SW480 (cell line): ENCODE results near the gene MEIS2.

Experiments used
- DNase-seq: peaks from one replicate; pipeline ENCODE4 v3.0.0-alpha.2; 2016; ENCODE audit warnings: low spot score

MEIS2 gene

GRCh38 chr15:36879568-36880222 lies 220.7 kb downstream of the MEIS2 start:
- no peak for DNase-seq

DNA sequence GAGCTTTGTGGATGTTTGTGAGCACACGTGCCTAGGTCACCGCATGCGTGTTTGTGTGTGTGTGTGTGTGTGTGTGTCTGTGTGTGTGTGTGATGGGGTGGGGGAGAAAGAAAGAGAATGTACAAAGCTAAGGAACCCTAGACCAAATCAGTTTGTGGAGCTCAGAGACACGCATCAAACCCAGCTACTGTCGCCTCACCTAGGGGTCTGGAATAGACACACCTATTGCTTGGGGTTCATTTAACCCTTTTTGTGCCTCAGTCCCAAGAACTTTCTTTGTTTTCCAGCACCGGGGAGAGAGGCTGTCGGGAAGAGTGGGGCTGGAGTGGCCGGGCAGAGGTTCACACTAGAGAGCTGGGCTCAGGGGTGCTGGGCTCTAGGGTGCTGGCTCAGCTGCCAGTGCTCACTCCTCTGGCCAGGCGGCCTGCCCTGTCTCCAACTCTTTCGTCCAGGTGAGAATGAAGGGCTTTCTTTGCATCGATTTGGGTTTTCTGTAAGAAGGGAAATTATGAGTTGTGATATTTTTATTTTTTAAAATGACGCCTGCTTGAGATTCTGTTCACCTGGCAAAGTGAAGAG lies 221.6 kb downstream of the MEIS2 start:
- no peak for DNase-seq

DNA sequence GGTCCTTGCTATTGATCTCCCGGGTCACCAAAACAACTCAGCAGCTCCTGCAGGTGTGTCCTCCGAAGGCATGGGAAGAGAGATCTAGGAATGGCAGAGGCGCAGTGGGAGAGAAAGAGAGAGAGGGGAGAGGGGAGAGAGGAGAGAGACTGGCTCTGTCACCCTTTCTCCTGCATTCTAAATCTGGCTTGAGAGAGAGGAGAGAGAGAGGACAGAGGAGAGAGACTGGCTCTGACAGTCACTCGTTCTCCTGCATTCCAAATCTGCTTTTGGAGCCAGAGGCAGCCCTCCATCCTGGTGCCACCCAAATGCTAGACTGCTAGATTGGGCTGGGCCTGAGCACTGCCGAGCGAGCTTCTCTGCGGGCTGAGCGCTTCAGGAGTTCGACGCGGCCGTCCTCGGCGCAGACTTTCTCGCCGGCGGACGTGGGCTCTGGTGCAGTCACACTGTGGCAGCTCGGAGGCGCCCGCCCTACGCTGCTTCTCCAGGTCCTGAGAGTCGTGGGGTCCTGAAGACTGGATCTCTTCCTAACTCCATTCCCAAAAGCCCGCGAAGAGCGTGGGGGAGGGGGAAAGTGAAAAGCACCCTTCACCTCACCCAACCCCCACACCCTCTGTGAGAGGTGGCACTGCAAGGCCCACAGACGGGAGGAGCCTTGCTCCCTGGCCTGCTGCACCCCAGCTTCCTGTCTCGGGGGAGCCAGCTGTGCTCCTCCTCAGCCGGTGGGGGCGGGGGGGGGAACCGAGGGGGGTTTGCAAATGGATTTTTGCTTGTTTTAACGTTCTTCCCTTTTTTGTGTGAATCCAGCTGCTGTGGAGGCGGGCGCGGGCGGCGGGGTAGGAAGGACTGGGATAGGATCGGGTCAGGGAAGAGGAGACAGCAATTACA lies 222.3 kb downstream of the MEIS2 start:
- DNase-seq = no peak

- no peak for DNase-seq
These were observed 223.1 kb downstream of the MEIS2 start for GRCh38 chr15:36877294-36877693.

- no peak for DNase-seq
These were observed 224.5 kb downstream of the MEIS2 start for GRCh38 chr15:36875740-36876334.

GRCh38 chr15:36874930-36875329 lies 225.4 kb downstream of the MEIS2 start:
- no peak for DNase-seq

- no peak for DNase-seq
These were observed 232.9 kb downstream of the MEIS2 start for GRCh38 chr15:36867436-36867835.

- no peak for DNase-seq
These were observed 233.5 kb downstream of the MEIS2 start for GRCh38 chr15:36866896-36867295.

DNA sequence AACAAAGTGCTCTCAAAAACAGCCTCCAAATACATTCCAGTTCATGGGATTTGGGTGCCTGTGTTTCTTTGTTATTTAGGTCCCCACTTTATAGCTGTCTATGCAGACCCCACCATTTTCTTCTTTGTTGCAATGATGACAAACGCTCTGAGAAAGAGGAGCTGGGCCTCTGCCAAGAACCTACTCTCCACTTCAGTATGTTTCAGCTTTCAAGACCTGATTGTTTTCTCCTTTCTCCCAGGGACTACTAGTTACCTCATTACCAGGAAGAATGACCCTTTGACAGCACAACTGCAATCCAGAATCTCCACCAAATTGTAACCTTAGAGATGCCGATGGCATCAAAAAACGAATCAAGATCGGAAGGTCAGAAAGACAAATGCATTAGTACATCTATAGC lies 236.8 kb downstream of the MEIS2 start:
- DNase-seq = no peak

GRCh38 chr15:36860792-36861191 lies 239.6 kb downstream of the MEIS2 start:
- no peak for DNase-seq

- no peak for DNase-seq
These were observed 241.9 kb downstream of the MEIS2 start for GRCh38 chr15:36858423-36858822.

- DNase-seq = no peak
These were observed 243.9 kb downstream of the MEIS2 start for GRCh38 chr15:36856339-36856973.

- no peak for DNase-seq
These were observed 249.5 kb downstream of the MEIS2 start for GRCh38 chr15:36850864-36851263.

GRCh38 chr15:36845270-36845669 lies 255.1 kb downstream of the MEIS2 start:
- no peak for DNase-seq

- no peak for DNase-seq
These were observed 255.8 kb downstream of the MEIS2 start for GRCh38 chr15:36844534-36844998.

DNA sequence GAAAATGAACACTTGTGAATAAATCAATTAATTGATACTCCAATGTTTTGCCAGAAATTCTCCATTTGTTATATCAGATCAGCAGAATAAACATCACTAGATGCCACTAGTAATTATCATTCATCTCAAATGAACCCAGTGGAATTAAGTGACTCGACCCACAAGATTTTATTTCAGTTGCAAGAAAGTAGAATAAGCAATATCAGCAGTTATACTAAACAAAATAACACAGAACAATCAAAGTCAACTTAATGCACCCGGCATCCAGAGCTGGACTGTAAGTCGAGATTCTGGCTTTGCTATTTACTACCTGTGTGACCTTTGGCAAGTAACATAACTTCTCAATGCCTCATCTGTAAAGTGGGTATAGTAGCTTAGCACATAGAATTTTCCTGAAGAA lies 256.5 kb downstream of the MEIS2 start:
- DNase-seq = no peak

- DNase-seq = no peak
These were observed 259.2 kb downstream of the MEIS2 start for GRCh38 chr15:36841193-36841592.
